Glomerular visceral epithelial cell (primary cell): Measurements from ENCODE around the gene POMT1.
A peak's percentile ranks its signal among the peaks of the same experiment; 100 is the strongest.
"Not testable (repeated sequence)": the region's sequence is repeated elsewhere in the genome, so short reads cannot be mapped to it uniquely, and the experiment has no call there.

Experiments
- DNase-seq: peaks from one replicate; pipeline ENCODE4 v3.0.0-alpha.2; 2016; ENCODE audit errors: extremely low spot score

POMT1 gene

DNA sequence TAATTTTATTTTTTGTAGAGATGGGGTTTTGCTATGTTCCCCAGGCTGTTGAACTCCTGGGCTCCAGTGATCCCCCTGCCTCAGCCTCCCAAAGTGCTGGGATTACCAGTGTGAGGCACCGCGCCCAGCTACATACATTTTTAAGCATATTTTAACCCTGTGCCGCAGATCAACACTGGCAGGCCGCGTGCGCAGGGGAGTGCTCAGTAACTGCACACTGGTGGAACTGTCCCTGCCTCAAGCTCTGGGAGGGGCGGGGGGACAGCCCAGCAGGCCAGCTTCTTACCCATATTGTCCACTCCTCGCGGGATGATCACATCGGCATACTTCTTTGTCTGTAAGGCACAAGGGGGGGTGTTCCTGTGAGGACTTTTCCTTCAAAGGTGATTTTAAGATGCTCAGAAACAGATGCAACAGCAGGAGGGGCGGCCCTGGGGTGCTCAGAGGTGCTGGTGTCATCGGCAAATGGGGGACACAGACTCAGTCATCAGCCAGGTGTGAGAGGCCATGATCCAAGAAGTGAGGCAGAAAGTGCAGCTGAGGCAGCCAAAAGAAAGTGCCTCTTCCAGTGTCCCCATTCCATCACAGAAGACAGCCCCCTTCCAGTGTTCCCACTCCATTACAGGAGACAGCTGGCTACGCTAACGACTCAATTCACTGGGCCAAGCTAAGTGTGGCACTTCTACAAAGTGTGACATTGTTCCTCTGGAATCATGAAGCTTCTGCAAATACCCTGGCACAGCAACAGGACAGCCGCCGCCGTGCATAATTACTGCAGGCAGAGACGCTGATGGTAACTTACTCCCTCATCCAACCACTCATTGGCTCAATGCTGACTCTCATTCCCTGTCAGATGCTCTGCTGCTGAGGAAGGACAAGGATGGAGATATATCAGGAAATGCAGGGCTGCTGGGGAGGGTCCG is 23.2 kb downstream of the POMT1 start:
- no peak for DNase-seq

DNA sequence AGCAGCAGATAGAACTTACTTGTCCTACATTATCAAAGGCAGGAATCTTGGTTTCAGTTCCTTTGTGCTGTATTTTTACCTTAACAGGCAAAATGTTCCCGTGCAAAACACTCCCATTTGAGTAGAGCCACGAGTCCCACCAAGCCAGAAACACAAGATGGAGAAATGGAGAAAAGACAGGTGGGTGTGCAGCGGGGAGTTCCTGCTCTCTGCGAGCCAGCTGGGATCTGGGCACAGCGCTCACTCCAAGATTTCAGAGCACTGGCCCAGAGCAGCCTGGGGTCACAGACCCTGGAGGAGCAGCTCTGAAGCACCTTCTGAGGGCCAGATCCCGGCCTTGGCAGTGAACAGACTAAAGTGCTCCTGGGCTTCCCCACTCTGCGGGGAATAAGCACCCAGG is 25.5 kb downstream of the POMT1 start:
- no peak for DNase-seq

DNA sequence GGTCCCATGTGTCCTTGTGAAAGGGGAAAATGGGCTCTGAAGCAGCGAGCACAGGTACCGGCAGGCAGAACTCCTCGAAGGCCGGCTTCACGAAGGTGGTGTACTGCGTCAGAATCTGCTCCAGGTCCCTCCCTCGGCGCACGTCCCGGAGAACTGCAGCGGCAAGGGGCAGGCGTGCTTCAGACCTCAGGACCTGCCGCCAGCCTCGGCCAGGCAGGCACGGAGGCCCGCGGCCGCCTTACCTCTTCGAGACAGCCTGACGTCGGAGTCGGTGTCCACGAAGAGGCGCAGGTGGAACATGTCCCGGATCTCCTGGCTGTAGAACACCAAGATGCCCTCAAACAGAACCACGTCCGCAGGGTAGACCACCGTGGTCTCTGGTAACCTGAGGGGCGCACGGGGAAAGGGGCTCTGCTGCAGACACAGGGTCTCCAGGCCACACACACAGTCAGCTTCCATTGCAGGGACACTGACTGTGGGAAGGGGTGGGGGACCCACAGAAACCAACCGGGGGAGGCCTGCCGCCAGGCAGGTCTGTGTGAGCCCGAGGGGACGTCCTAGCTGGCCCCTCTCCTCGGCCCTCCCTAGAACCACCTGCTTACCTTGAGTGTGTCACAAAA is 26.3 kb downstream of the POMT1 start:
- no peak for DNase-seq

DNA sequence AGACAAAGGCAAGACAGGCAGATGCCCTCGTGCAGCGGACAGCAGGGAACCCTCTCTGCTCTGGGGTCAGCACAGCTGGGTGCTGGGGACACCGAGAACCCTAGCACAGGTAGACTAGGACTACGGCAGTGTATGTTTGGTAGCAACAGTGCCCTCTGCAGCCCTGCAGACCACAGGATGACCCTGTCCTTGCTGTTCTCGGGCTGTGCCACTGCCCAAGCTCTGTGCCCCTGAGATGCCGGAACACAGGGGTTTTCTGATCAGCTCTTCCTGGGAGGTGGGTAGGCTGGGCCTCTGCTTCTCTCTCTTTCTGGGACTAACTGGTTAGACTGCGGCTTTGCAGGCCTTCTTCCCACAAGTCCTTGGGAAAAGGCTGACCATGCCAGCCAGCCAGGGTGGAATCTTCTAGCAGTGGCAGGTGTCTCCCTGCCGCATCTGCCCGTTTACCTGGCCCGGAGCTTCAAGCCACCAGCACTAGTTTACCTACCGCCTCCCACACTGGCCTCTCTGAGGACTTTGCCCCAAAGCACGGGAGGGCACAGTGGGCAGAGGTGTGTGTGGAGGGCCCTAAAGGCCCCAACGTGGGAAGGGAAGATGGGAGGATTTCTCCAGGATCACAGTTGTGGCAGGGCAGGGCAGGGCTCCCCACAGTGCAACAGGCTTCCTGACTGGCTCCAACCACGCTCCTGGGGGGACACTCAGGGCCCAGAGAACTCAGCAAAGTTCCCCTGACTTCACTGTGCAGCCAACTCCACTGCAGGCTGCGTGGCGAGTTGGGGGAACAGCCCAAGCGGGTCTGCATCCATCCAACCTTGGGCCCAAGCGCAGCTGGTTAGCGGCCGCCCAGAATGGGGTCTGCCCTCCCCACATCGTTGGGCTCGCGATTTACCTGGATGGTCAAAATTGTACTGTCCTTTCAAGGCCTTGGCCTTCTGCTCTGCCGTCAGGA is 27.2 kb downstream of the POMT1 start:
- DNase-seq, result no peak

DNA sequence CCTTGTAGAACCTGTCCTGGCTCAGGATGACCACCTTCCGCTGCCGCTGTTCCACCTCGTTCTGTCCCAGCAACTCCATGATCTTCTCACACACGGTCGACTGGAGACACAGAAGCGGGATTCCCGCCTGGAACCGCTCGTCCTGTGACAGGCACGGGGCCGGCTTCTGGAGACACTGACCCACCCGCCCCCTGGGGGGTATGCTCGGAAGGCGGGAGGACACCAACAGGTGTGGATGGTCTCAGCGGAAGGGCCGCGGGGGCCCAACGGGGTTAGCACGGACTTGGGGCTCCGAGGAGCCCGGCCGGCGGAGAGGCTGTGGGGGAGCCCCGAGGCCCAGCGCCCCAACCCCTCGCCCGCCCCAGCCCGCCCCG is 27.8 kb downstream of the POMT1 start:
- DNase-seq, result peak; percentile 74

DNA sequence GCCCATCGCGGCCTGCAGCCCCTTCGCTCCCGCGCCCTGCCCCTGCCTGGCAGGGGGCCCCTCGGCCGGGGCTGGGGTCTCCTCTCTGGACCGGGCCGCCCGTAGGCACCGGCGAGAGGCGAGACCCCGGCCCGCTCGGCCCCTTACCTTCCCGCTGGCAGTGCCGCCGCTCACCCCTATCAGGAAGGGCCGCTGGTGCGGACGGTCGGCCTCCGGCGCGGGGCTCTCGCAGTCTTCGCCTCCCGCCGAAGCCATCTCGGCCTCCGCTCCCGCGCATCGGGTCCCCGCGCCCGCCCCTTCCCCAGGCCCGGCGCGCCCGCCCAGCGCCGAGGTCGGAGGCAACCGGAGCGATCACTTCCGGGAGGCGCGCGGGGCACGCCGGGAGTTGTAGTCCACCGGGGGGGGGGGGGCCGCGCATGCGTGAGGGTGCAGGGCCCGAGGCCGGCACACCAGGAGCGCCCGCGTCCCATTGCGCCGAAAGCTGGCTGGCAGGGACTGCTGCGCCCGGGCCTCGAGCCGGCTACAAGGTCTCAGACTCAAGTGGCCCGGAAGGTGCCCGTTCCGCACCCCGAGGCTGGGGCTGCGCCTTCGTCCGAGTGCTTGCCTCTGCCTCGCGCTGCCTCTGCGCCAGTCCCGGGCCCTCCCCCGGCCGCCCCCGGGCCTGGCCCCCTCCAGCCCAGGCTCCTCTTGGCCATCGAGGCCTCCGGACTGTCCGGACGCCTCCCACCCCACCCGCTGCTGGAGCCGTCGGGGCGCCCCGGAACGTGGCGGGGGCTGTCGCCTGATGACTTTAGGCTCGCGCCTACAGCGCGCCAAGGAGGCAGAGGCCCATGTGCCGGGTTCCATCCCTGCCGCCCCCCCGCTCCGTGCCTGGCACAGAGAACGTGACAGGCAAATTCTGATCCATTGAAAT is 28.5 kb downstream of the POMT1 start, which contains the start of gene UCK1:
TSS of gene UCK1 (minus strand) at position 344 of the 913 bp plus-strand sequence. CDS start at position 255, 89 bp downstream.
- peak; percentile 78 for DNase-seq

DNA sequence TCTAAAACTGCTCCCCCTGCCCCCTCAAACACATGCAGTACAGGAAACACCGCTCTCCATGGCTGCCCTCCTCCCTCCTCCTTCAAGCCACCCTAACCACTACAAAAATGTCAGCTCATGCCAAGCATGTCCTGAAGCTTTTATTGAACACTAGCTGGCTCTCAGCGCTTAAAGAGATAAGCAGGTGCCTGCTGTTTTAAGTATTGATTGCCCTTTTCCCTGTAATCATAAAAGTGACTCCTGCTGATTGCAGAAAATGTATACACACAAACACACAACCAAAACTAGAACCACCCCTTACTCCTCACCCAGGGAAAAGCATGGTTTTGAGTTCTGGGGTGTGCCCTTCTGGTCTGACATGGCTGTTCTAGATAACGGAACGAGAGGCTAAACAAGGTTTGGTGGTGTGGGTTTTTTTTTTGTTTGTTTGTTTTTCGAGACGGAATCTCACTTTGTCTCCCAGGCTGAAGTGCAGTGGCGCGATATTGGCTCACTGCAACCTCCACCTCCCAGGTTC is 32.1 kb downstream of the POMT1 start:
- no peak for DNase-seq

DNA sequence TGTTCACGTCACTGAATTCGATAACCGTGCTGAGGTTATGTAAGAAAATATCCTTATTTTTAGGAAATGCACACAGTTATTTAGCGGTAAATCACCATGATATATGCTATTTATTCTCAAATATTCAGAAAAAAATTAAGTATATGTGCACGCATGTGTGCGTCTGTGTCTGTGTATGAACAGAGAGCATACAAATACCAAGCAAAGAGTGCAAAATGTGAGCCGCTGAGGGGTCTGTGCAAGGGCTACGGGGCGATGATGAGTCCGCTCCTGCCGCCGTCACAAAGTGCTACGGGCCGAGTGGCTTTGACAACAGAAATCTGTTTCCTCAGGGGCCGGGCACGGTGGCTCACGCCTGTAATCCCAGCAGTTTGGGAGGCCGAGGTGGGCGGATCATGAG is 35.2 kb downstream of the POMT1 start:
- no peak for DNase-seq

DNA sequence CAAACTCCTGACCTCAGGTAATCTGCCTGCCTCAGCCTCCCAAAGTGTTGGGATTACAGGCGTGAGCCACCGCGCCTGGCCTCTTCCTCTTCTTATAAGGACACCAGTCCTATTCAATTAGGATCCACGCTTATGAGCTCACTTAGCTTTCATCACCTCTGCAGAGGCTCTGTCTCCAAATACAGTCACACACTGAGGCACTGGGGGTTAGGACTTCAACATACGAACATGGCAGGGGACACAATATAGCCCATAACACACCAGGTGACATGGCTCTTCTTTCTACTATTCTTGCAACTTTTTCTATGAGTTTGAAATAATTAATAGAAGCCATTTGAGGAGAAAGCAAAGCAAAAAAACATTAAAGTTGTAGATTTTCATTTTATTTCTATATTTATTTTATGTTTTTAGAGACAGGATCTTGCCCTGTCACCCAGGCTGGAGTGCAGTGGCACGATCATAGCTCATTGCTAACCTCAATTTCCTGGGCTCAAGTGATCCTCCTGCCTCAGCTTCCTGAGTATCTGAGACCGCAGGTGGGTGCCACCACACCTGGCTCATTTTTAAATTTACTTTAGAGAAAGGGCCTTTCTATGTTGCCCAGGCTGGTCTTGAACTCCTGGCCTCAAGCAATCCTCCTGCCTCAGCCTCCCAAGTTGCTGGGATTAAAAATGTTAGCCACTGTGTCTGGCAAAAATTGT is 36.7 kb downstream of the POMT1 start:
- DNase-seq, result no peak

DNA sequence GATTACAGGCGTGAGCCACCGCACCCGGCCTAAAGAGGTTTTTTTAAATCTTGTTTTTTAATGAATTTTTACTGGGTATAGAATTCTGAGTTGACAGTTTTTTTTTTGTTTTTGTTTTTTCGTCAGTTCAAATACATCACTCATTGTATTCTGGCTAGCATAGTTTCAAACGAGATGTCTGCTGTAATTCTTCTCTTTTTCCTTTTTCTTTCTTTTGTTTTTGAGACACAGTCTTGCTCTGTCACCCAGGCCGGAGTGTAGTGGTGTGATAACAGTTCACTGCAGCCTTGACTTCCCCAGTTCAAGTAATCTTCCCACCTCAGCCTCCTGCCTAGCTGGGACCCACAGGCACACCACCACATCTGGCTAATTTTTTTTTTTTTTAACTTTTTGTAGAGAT is 40.4 kb downstream of the POMT1 start:
- no peak for DNase-seq

DNA sequence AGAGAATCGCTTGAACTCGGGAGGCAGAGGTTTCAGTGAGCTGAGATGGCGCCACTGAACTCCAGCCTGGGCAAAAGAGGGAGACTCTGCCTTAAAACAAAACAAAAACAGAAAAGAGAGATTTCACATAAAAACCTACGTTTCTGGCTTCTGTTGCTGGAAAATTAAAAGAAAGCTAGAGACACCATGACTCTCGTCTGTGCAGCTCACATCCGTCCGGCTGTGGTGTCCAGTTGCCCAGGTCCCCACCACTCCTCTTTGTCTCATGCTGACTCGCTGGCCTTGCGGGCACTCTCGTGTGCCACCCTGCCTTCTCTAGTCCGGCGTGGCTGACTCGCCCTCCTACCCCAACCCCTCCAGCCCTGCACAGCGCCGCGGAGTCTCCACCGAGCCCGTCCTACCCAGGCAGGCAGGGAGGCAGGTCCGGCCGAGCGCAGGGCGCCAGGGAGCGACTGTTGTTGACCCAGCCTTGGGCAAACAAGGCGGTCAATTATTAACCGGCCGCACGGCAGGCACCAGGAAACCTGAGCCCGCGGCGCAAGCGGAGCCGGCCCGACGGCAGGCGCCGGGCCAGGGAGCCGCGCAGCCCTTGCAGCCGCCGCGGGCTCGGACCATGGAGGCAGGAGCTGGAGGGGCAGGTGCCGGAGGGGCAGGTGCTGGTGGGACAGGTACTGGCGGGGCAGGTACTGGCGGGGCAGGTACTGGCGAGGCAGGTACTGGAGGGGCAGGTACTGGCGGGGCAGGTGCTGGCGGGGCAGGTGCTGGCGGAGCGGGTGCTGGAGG is 42.5 kb downstream of the POMT1 start, which contains the start of gene PRRT1B:
TSS of gene PRRT1B (plus strand) at position 521 of the 783 bp plus-strand sequence. CDS start at position 614, 93 bp downstream.
- peak; percentile 76 for DNase-seq

DNA sequence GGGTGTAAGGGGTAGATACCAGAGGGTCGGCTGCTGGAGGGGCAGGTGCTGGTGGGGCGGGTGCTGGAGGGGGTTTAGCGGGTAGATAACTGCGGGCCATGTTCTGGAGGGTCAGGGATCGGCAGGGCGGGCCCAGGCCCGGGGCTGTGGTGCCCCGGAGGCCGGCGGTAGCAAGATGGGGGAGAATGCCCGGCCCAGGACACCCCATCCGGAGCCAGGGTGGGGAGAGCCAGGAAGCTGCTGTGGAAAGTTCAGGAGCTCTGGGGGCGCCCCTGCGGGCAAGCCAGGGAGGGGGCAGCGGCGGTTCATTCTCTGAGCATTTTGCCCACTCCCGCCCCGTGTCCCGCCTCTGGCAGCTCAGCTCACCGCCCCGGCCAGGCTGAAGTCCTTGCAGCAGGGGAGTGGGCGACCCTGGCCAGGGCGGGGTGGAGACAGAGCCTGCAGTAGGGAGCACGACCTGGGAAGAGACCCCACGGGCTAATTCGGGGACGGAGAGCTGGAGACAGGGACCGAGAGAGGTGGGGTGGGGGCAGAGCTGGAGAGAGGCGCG is 43.1 kb downstream of the POMT1 start:
- no peak for DNase-seq

DNA sequence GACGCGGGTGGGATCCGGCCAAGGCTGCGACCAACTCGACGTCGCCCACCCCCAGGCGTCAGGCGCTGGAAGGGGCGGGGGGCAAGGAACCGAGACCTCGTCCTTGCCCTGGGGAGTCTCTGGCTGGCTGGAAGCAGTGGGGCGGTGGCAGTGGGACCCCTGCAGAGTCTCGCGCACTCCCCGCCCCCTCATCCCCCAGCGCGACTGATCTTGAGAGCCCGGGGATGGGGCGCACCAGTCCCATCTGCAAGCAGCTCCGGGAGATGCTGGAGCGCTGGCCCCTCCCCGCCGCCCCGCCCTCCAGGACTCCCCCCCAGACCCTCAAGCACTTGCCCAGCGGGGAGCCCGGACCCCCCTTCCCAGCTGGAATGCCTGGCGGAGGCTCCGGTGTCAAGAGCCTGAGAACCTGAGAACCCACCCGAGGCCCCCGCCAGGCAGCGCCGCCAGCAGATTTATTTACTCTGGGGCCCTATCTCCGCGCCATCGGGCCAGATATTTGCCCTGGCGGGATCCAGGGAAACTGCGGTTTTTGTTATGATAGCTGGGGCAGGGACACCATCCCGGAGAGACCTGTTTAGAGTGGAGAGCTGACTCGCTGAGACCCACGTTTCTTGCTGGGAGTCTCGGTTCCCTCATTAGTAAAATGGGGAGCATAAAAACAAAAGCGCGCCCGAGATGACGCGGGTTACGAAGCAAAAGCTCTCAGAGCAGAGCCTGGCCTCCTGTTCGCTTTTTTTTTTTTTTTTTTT is 43.8 kb downstream of the POMT1 start:
- peak; percentile 24 for DNase-seq

DNA sequence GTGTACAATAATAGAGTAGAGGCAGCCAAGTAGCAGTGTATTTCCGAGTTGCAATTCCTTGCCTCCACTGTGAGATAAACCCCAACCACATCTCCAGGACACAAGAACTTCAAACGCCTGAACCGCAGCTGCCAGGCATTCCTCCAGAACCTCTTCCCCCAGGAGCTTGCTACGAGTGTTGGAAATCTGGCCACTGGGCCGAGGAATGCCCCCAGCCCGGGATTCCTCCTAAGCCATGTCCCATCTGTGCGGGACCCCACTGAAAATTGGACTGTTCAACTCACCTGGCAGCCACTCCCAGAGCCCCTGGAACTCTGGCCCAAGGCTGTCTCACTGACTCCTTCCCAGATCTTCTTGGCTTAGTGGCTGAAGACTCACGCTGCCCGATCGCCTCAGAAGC is 46.5 kb downstream of the POMT1 start:
- DNase-seq, result not testable (repeated sequence)

DNA sequence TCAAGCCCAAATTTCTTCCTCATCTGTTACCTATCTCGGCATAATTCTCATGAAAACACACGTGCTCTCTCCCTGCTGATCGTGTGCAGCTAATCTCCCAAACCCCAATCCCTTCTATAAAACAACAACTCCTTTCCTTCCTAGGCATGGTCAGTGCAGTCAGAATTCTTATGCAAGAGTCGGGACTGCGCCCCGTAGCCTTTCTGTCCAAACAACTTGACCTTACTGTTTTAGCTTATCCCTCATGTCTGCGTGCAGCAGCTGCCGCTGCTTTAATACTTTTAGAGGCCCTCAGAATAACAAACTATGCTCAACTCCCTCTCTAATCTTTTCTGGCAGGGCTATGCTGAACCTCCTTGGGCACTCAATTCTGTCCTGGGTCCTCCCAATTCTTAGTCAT is 47.7 kb downstream of the POMT1 start:
- not testable (repeated sequence) for DNase-seq

DNA sequence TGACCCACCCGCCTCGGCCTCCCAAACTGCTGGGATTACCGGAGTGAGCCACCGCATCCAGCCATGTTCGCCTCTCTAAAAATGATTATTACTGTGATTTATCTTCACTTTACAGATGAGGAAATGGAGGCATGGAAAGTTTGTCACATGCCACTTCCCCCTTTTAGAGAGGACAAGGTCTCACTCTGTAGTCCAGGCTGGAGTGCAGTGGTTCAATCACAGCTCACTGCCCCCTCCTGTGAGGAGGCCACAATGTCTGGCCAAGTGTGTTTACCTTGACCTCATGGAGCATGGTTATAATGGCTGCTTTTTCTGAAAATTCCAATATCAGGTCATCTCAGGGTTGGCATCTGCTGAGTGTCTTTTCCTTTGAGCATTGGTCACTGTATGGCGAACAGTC is 49.3 kb downstream of the POMT1 start:
- no peak for DNase-seq

DNA sequence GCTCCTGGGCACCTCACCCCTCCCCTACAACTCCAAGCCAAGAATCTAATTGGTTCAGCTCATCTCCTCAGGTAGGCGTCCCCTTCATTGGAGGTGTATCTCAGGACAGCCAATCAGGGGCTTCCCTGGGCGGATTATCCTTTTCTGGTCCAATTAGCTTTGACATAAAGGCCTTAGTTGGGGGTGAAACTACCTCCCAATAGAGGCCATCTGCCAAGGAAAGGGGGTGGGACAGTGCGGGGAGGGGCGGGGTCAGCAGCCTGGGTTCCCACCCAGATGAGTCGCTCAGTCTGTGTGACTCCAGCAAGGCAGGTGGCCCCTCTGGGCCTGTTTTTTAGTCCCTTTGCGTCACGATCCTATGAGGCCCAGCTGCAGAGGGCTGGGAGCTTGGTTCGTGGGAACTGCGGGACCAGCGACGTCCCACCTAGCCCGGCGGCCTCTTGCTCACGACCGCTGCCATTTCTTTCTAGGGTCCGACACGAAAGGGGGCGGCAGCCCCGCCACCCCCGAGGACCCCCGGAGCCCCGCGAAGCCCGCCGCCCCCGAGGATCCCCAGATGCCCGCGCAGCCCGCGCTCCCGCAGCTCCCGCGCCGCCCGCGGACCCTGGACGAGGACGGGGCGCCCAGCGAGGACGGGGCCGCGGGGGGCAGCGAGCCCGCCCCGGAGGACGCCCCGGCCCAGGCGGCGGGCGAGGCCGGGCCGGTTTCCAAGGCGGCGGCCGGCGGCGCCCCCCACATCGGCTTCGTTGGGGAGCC is 51.5 kb downstream of the POMT1 start:
- no peak for DNase-seq
